ENCODE results near the gene MAK. TPM values are rescaled to one million over a fixed set of nuclear protein-coding genes. Genes with fewer than 3 reads are reported as not detected.

Gene MAK
- total RNA-seq, 2 experiments from 2014 or later: 0.47 to 0.73 TPM

DNA sequence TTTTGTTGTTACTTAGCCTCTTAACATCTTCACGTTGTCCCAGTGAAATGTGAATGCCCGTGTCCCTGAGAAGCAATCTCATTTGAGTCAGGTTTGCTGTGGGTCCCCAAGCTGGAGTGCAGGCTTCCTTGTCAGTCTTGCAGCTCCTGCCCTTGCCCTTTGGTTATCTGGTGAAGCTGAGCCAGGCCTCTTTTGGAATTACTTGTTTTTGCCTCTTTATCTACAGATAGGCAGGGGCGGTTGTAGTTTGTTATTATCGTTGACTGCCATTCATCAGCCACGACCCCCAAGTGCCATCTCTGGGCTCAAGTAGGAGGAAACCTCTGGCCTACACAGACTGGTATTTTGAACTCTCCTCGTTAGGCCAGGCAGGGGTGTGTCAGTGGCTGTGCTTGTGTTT is 113.3 kb downstream of the MAK start:
- DNase-seq: no peak
- Mint-ChIP-seq H3K4me1 (ENCODE audit: low read depth) (peaks cover 58% of the 10 kb centered on the region), H3K27ac (peak overlapping the region; percentile 92), H3K4me3 (peak overlapping the region; percentile 54), H3K36me3 (ENCODE audit: low read depth) (peaks cover 43% of the 10 kb centered on the region), H3K27me3 (no peaks in the 10 kb centered on the region), H3K9me3 (no peaks in the 10 kb centered on the region)
- no peak for ATAC-seq (ENCODE audit: poor library complexity)
- Histone ChIP-seq H3K4me1 (ENCODE audit: insufficient read depth, low read length) (peaks cover 33% of the 10 kb centered on the region), H3K9me3 (ENCODE audit: control insufficient read depth in 1 of 2, insufficient read depth in 1 of 2, low read length in 2 of 2) (no peaks in the 10 kb centered on the region), H3K27ac (ENCODE audit: low read depth in 1 of 2, low read length in 2 of 2) (no peak overlapping the region), H3K36me3 (ENCODE audit: insufficient read depth, low read length) (peaks cover 11% of the 10 kb centered on the region), H3K4me3 (ENCODE audit: low read length) (no peak overlapping the region), H3K27me3 (ENCODE audit: control insufficient read depth in 1 of 2, insufficient read depth in 2 of 2, low read length in 2 of 2) (no peaks in the 10 kb centered on the region)
- ChIA-PET POLR2A (interaction anchor here (1.7 to 6.2 kb wide), 2 partner anchors 13 to 22 kb away, joined by 3 to 64 read pairs; partner anchors contain the start of gene TMEM14B), CTCF (interaction anchor here (1.1 kb wide), 1 partner anchor 38 kb away, joined by 3 read pairs; no protein-coding TSS in a partner anchor)
- intact Hi-C loops (cut with DNase I, micrococcal nuclease): no loop called here
- TF ChIP-seq, protein P1, sequence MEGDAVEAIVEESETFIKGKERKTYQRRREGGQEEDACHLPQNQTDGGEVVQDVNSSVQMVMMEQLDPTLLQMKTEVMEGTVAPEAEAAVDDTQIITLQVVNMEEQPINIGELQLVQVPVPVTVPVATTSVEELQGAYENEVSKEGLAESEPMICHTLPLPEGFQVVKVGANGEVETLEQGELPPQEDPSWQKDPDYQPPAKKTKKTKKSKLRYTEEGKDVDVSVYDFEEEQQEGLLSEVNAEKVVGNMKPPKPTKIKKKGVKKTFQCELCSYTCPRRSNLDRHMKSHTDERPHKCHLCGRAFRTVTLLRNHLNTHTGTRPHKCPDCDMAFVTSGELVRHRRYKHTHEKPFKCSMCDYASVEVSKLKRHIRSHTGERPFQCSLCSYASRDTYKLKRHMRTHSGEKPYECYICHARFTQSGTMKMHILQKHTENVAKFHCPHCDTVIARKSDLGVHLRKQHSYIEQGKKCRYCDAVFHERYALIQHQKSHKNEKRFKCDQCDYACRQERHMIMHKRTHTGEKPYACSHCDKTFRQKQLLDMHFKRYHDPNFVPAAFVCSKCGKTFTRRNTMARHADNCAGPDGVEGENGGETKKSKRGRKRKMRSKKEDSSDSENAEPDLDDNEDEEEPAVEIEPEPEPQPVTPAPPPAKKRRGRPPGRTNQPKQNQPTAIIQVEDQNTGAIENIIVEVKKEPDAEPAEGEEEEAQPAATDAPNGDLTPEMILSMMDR (IDR thresholded peaks at IDR 0.05): no peak

DNA sequence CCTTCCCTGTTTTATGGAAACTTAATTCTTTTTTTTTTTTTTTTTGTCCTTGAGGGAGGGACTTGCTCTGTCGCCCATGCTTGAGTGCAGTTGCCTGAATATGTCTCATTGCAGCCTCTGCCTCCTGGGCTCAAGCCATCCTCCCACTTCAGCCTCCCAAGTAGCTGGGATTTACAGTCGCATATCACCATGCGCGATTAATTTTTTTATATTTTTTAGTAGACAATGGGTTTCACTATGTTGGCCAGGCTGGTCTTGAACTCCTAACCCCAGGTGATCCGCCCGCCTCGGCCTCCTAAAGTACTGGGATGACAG is 114.8 kb downstream of the MAK start:
- ATAC-seq (ENCODE audit: poor library complexity): no peak

DNA sequence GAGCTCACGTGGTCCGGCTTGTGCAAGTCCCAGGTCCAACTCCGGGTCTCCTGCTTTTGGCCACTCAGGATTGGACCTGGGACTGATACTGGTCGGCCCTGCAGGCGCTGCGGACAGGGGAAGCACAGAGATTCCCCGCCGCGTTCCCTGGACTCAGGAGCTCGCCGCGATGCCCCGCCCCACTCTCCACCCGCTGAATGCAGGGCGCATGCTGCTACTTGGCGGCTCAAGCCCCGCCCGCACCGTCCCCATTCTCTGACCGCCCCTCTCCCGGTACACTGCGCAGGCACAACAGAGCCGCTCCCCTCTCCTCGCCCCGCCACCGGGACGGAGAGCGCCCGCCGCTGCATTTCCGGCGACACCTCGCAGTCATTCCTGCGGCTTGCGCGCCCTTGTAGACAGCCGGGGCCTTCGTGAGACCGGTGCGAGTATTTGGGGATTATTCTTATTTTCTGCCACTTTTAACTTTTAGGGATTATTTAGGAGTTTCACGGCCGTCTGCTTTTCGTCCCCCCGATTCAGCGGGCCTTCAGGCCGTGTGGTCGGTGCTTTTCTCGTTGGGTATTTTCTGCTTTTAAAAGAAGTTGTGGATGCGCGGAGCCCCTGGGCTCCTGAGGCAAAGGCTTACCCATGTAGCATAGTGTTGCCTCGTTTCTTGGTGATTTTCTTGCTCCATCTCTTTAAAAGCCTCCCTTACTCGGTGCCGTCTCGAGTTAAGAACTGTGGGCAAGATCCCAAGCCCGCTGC is 115.3 kb downstream of the MAK start, which contains the start of gene TMEM14C:
Gene TMEM14C, plus strand, starts transcription at position 251 of the 747 bp plus-strand sequence. CDS start 1,544 bp downstream, outside the sequence.
- Mint-ChIP-seq H3K27ac (peak within 1 kb of the TSS; percentile 92), H3K9me3 (peaks cover 8% of the 10 kb centered on the region), H3K36me3 (ENCODE audit: low read depth) (peaks cover 38% of the 10 kb centered on the region), H3K27me3 (no peaks in the 10 kb centered on the region), H3K4me3 (peak within 1 kb of the TSS; percentile 95), H3K4me1 (ENCODE audit: low read depth) (peaks cover 69% of the 10 kb centered on the region)
- Histone ChIP-seq H3K4me3 (ENCODE audit: low read length) (peak within 1 kb of the TSS; percentile 76), H3K27ac (ENCODE audit: low read depth in 1 of 2, low read length in 2 of 2) (peak within 1 kb of the TSS; percentile 37 to 73), H3K4me1 (ENCODE audit: insufficient read depth, low read length) (peaks cover 40% of the 10 kb centered on the region), H3K36me3 (ENCODE audit: insufficient read depth, low read length) (no peaks in the 10 kb centered on the region), H3K27me3 (ENCODE audit: control insufficient read depth in 1 of 2, insufficient read depth in 2 of 2, low read length in 2 of 2) (no peaks in the 10 kb centered on the region), H3K9me3 (ENCODE audit: control insufficient read depth in 1 of 2, insufficient read depth in 1 of 2, low read length in 2 of 2) (no peaks in the 10 kb centered on the region)
- TF ChIP-seq, protein P1 (IDR thresholded peaks at IDR 0.05): no peak
- peak; percentile 57 for ATAC-seq (ENCODE audit: poor library complexity)
- peak; percentile 44 to 91 (median 78) for DNase-seq
- intact Hi-C loops (cut with DNase I, micrococcal nuclease): loop anchor here in 1 of 2 experiments (1.0 kb wide), 1 partner anchor 24 kb away; the partner anchor contains the start of gene TMEM14B
- ChIA-PET CTCF (interaction anchor here (1.0 kb wide), 1 partner anchor 12 kb away, joined by 3 read pairs; no protein-coding TSS in a partner anchor), POLR2A (interaction anchor here (1.7 to 6.2 kb wide), 3 partner anchors 15 to 29 kb away, joined by 3 to 82 read pairs (median 64); partner anchors contain the start of genes C6orf52, PAK1IP1 and TMEM14B)

More for the DNA sequence above, 114.8 kb downstream of the MAK start:
- peak overlapping the region; percentile 76 for H3K4me3 ChIP-seq (ENCODE audit: low read length)
- CTCF ChIA-PET: no interaction called here
- TF ChIP-seq, protein P1 (IDR thresholded peaks at IDR 0.05): no peak
- Mint-ChIP-seq H3K4me3 (peak overlapping the region; percentile 95), H3K36me3 (ENCODE audit: low read depth) (peaks cover 43% of the 10 kb centered on the region), H3K4me1 (ENCODE audit: low read depth) (peaks cover 73% of the 10 kb centered on the region), H3K27ac (peak overlapping the region; percentile 92), H3K27me3 (no peaks in the 10 kb centered on the region), H3K9me3 (peaks cover 7% of the 10 kb centered on the region)
- no peak for DNase-seq
- intact Hi-C loops (cut with DNase I, micrococcal nuclease): no loop called here
- H3K27ac ChIP-seq (ENCODE audit: low read depth in 1 of 2, low read length in 2 of 2): peak overlapping the region; percentile 37 to 73
- POLR2A ChIA-PET: interaction anchor here (0.6 to 6.2 kb wide), 4 partner anchors 14 to 29 kb away, joined by 3 to 64 read pairs (median 9); partner anchors contain the start of genes C6orf52, PAK1IP1 and TMEM14B
- H3K27me3 ChIP-seq (ENCODE audit: control insufficient read depth in 1 of 2, insufficient read depth in 2 of 2, low read length in 2 of 2): no peaks in the 10 kb centered on the region
- peaks cover 2% of the 10 kb centered on the region for H3K36me3 ChIP-seq (ENCODE audit: insufficient read depth, low read length)
- peaks cover 40% of the 10 kb centered on the region for H3K4me1 ChIP-seq (ENCODE audit: insufficient read depth, low read length)
- H3K9me3 ChIP-seq (ENCODE audit: control insufficient read depth in 1 of 2, insufficient read depth in 1 of 2, low read length in 2 of 2): no peaks in the 10 kb centered on the region
